Pons (tissue), 1 donor: Measurements from ENCODE around the gene IFT172.
"Not testable (repeated sequence)": the region's sequence is repeated elsewhere in the genome, so short reads cannot be mapped to it uniquely, and the experiment has no call there.

ENCODE experiments used
- DNase-seq: peaks from one replicate; pipeline ENCODE4 v3.0.0-alpha.2; 2016; ENCODE audit warnings: low spot score

Gene IFT172

GRCh38 chr2:27489498-27490397, at the start of gene IFT172:
Gene IFT172 (minus strand): TSS chr2:27489743. CDS start chr2:27489653, 90 bp downstream.
- DNase-seq = peak; percentile 99

- not testable (repeated sequence) for DNase-seq
These were observed 49.4 kb upstream of the IFT172 start for GRCh38 chr2:27538839-27539450.

GRCh38 chr2:27537287-27537686, 47.7 kb upstream of the IFT172 start:
- no peak for DNase-seq

- DNase-seq = no peak
These were observed 42.4 kb upstream of the IFT172 start for GRCh38 chr2:27531983-27532382.

- no peak for DNase-seq
These were observed 37.6 kb upstream of the IFT172 start for GRCh38 chr2:27527182-27527581.

GRCh38 chr2:27522400-27522945, 32.9 kb upstream of the IFT172 start:
- no peak for DNase-seq

GRCh38 chr2:27520316-27520715, 30.8 kb upstream of the IFT172 start:
- DNase-seq = no peak

GRCh38 chr2:27518782-27519113, 29.2 kb upstream of the IFT172 start:
- DNase-seq = no peak

- DNase-seq = no peak
These were observed 28.7 kb upstream of the IFT172 start for GRCh38 chr2:27518113-27518781.

GRCh38 chr2:27509326-27509725, 19.8 kb upstream of the IFT172 start:
- DNase-seq = no peak

GRCh38 chr2:27507293-27507692, 17.8 kb upstream of the IFT172 start:
- no peak for DNase-seq

- DNase-seq = no peak
These were observed 17.0 kb upstream of the IFT172 start for GRCh38 chr2:27506587-27506986.

- DNase-seq = no peak
These were observed 12.6 kb upstream of the IFT172 start for GRCh38 chr2:27502142-27502541.

- DNase-seq = no peak
These were observed 11.5 kb upstream of the IFT172 start for GRCh38 chr2:27501042-27501441.

- DNase-seq = no peak
These were observed 9.4 kb upstream of the IFT172 start for GRCh38 chr2:27498975-27499374.

- DNase-seq = no peak
These were observed 7.7 kb upstream of the IFT172 start for GRCh38 chr2:27497288-27497627.

GRCh38 chr2:27496357-27497287, 7.1 kb upstream of the IFT172 start, which contains the start of gene GCKR:
Gene GCKR (plus strand): TSS chr2:27496839. CDS start chr2:27496905, 66 bp downstream.
- DNase-seq = no peak

- DNase-seq = no peak
These were observed 6.4 kb upstream of the IFT172 start for GRCh38 chr2:27495840-27496356.

- no peak for DNase-seq
These were observed 5.5 kb upstream of the IFT172 start, which contains the start of gene FNDC4 for GRCh38 chr2:27494944-27495554. Gene FNDC4 (minus strand): TSS chr2:27495200. CDS start chr2:27494679, 521 bp downstream.

GRCh38 chr2:27494284-27494943, 4.9 kb upstream of the IFT172 start:
- no peak for DNase-seq
